ENCODE data around the gene ANKRD40.
A peak's percentile ranks its signal among the peaks of the same experiment; 100 is the strongest.

The ANKRD40 gene

GRCh38 chr17:50693036-50693682 lies 14.6 kb downstream of the ANKRD40 start:
- Histone ChIP-seq H3K4me2 (ENCODE audit: low read length) (no peak overlapping the region), H3K79me2 (no peaks in the 10 kb centered on the region), H3K4me3 (ENCODE audit: low read depth, low read length) (no peak overlapping the region), H3K9ac (no peak overlapping the region), H3K36me3 (ENCODE audit: control insufficient read depth, insufficient read depth, low read length) (no peaks in the 10 kb centered on the region), H3K27ac (no peak overlapping the region), H2AFZ (no peak overlapping the region), H3K27me3 (ENCODE audit: control insufficient read depth, insufficient read depth, low read length) (no peaks in the 10 kb centered on the region), H3K4me1 (peaks cover 21% of the 10 kb centered on the region), H3K9me3 (ENCODE audit: control insufficient read depth, low read length) (no peaks in the 10 kb centered on the region)
- TF ChIP-seq CTCF (IDR thresholded peaks at IDR 0.05): no peak

- Histone ChIP-seq H3K27ac (peak overlapping the region; percentile 71), H3K9me3 (ENCODE audit: control insufficient read depth, low read length) (no peaks in the 10 kb centered on the region), H3K4me3 (ENCODE audit: low read depth, low read length) (no peak overlapping the region), H2AFZ (no peak overlapping the region), H3K79me2 (no peaks in the 10 kb centered on the region), H3K9ac (no peak overlapping the region), H3K36me3 (ENCODE audit: control insufficient read depth, insufficient read depth, low read length) (no peaks in the 10 kb centered on the region), H3K4me1 (peaks cover 21% of the 10 kb centered on the region), H3K4me2 (ENCODE audit: low read length) (no peak overlapping the region), H3K27me3 (ENCODE audit: control insufficient read depth, insufficient read depth, low read length) (no peaks in the 10 kb centered on the region)
- no peak for TF ChIP-seq CTCF (IDR thresholded peaks at IDR 0.05)
Measured at GRCh38 chr17:50692448-50693035, 15.2 kb downstream of the ANKRD40 start.

- no peak overlapping the region for H3K4me3 ChIP-seq (ENCODE audit: low read depth, low read length)
- no peak overlapping the region for H3K9ac ChIP-seq
- TF ChIP-seq CTCF (IDR thresholded peaks at IDR 0.05): no peak
- H3K9me3 ChIP-seq (ENCODE audit: control insufficient read depth, low read length): no peaks in the 10 kb centered on the region
- H3K27me3 ChIP-seq (ENCODE audit: control insufficient read depth, insufficient read depth, low read length): no peaks in the 10 kb centered on the region
- no peak overlapping the region for H3K4me2 ChIP-seq (ENCODE audit: low read length)
- peaks cover 21% of the 10 kb centered on the region for H3K4me1 ChIP-seq
- no peak overlapping the region for H2AFZ ChIP-seq
- peak overlapping the region; percentile 71 for H3K27ac ChIP-seq
- no peaks in the 10 kb centered on the region for H3K79me2 ChIP-seq
- H3K36me3 ChIP-seq (ENCODE audit: control insufficient read depth, insufficient read depth, low read length): no peaks in the 10 kb centered on the region
Measured at GRCh38 chr17:50691550-50692447, 15.9 kb downstream of the ANKRD40 start.

- Histone ChIP-seq H3K4me1 (peaks cover 21% of the 10 kb centered on the region), H3K79me2 (no peaks in the 10 kb centered on the region), H3K9me3 (ENCODE audit: control insufficient read depth, low read length) (no peaks in the 10 kb centered on the region), H3K27ac (peak overlapping the region; percentile 71), H3K4me2 (ENCODE audit: low read length) (no peak overlapping the region), H3K4me3 (ENCODE audit: low read depth, low read length) (no peak overlapping the region), H3K27me3 (ENCODE audit: control insufficient read depth, insufficient read depth, low read length) (no peaks in the 10 kb centered on the region), H3K9ac (no peak overlapping the region), H3K36me3 (ENCODE audit: control insufficient read depth, insufficient read depth, low read length) (no peaks in the 10 kb centered on the region), H2AFZ (no peak overlapping the region)
- TF ChIP-seq CTCF (IDR thresholded peaks at IDR 0.05): no peak
Measured at GRCh38 chr17:50690887-50691549, 16.7 kb downstream of the ANKRD40 start.

Measured in parathyroid adenoma (tissue), 2 donors.